Purkinje cell (primary cell): Measurements from ENCODE around the gene ACO1. TPM values are rescaled to one million over a fixed set of nuclear protein-coding genes. Genes with fewer than 3 reads are reported as not detected.

Source experiments
- polyA plus RNA-seq: library from polyadenylated mRNA; unstranded; fragments of >200 nt; fragmentation: Nextera tagmentation; gene quantifications from 2 replicates; pipeline ENCODE4 v1.2.1, GENCODE V29; 2014

The ACO1 gene
- polyA plus RNA-seq, result 3.7 and 4.7 TPM in 2 replicates

DNA sequence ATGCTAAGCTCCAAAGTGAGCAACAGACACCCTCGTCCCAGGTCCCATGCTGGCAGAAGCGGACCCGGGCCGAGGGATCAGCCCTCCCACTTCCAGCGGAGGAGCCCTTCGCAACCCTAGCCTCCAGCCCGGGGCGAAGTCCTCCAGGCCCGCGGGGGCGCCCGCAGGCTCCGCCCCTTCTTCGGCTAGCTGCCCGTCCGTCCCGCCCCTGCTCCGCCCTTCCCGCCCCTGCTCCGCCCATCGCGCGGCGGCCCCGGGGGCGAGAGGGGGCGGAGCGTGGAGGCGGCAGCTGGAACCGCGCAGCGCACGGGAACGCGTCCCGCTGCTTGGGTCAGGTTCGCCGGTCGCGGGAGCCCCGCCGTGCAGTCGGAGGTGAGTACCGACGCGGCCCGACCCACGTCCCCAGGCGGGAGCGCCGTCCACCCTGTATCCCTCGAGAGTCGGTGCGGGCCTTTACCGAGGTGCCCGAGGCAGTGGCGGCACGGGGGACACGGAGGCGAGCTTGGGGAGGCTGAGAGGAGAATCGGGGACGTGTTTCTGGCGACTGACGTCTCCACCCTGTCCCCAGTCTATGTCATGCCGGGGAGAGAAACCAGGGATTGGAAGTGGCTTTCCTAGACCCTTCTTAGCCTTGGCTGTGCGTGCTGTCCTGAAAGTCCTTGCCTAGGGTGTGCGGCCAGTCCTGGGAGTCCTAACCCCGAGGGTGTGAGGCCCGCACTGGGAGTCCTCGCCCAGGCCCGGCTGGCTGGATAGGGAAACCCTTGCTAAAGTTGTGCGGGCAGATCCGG lies at the start of gene ACO1:
Gene ACO1 (plus strand): TSS at position 280 of the 788 bp plus-strand sequence. CDS start 20,864 bp downstream, outside the sequence.

Other genes starting within 250 kb of the ACO1 start
- gene RIGI, start 141.6 kb downstream of the ACO1 start, polyA plus RNA-seq, result 2.7 and 4.1 TPM in 2 replicates
- gene SMIM27, start 167.7 kb downstream of the ACO1 start, polyA plus RNA-seq, result 42.3 and 74.6 TPM in 2 replicates
- 14.9 and 15.0 TPM in 2 replicates for gene TOPORS, start 167.9 kb downstream of the ACO1 start, polyA plus RNA-seq
- 566 and 643 TPM in 2 replicates for gene NDUFB6, start 188.5 kb downstream of the ACO1 start, polyA plus RNA-seq